Posterior vena cava (tissue), 2 donors: ENCODE data around the gene DCLK2. TPM values are rescaled to one million over a fixed set of nuclear protein-coding genes. Genes with fewer than 3 reads are reported as not detected.

Experiments used
- DNase-seq: peaks from one replicate; pipeline ENCODE4 v3.0.0-alpha.2; 2020; ENCODE audit warnings: low spot score
- intact Hi-C, 2 donors: fragments of 100-400 bp; cut with DNase I; formaldehyde crosslinking; loops; one replicate each; pipeline versions ENCODE4 v1.14.1 to v1.14.2; 2022 to 2023
- total RNA-seq, 2 donors: library from RNA; stranded (reverse); fragmentation: NEBNext Ultra II Directional; extraction: Animal tissue kit (Norgen Biotek cat#: 25700); gene quantifications; one replicate each; pipeline ENCODE4 v1.2.1, GENCODE V29; 2021
- donor health status: DM: yes; HTN: yes; CAD: no.
- donor health status: DM: yes; HTN: yes; CAD: no.

Gene DCLK2
- total RNA-seq, 2 donors from 2014 or later, result 5.6 to 11.1 TPM

- no peak for DNase-seq
- intact Hi-C loops, result loop anchor here in 1 of 2 donors (10.0 kb wide), 1 partner anchor 143 kb away; the partner anchor contains the start of gene DCLK2
These were observed 139.6 kb downstream of the DCLK2 start for GRCh38 chr4:150217808-150218207.

- intact Hi-C loops, result loop anchor here in 1 of 2 donors (10.0 kb wide), 1 partner anchor 144 kb away; the partner anchor contains the start of gene DCLK2
- no peak for DNase-seq
These were observed 140.2 kb downstream of the DCLK2 start for GRCh38 chr4:150218447-150218846.

- intact Hi-C loops, result loop anchor here in 1 of 2 donors (10.0 kb wide), 1 partner anchor 145 kb away; the partner anchor contains the start of gene DCLK2
- DNase-seq, result no peak
These were observed 141.6 kb downstream of the DCLK2 start for GRCh38 chr4:150219841-150220240.

GRCh38 chr4:150224896-150225591 is 146.8 kb downstream of the DCLK2 start:
- intact Hi-C loops, result no loop called here

GRCh38 chr4:150229520-150229919 is 151.3 kb downstream of the DCLK2 start:
- intact Hi-C loops, result no loop called here
- DNase-seq, result no peak

More at GRCh38 chr4:150224896-150225591, 146.8 kb downstream of the DCLK2 start:
- DNase-seq, result no peak

GRCh38 chr4:150230561-150230960 is 152.3 kb downstream of the DCLK2 start:
- intact Hi-C loops, result no loop called here

GRCh38 chr4:150231107-150231770 is 153.0 kb downstream of the DCLK2 start:
- DNase-seq, result no peak
- intact Hi-C loops, result no loop called here

More at GRCh38 chr4:150230561-150230960, 152.3 kb downstream of the DCLK2 start:
- DNase-seq, result no peak

- DNase-seq, result no peak
- intact Hi-C loops, result no loop called here
These were observed 153.8 kb downstream of the DCLK2 start for GRCh38 chr4:150232029-150232428.

- no peak for DNase-seq
- intact Hi-C loops, result no loop called here
These were observed 156.0 kb downstream of the DCLK2 start for GRCh38 chr4:150234246-150234645.

- DNase-seq, result no peak
- intact Hi-C loops, result no loop called here
These were observed 157.1 kb downstream of the DCLK2 start for GRCh38 chr4:150235317-150235716.

GRCh38 chr4:150235808-150236271 is 157.6 kb downstream of the DCLK2 start:
- intact Hi-C loops, result no loop called here
- no peak for DNase-seq

GRCh38 chr4:150236626-150237025 is 158.4 kb downstream of the DCLK2 start:
- no peak for DNase-seq
- intact Hi-C loops, result no loop called here

- intact Hi-C loops, result no loop called here
- no peak for DNase-seq
These were observed 159.0 kb downstream of the DCLK2 start for GRCh38 chr4:150237110-150237872.

- intact Hi-C loops, result no loop called here
- DNase-seq, result no peak
These were observed 160.3 kb downstream of the DCLK2 start for GRCh38 chr4:150238591-150238990.

- intact Hi-C loops, result loop anchor here (5.0 to 10.0 kb wide), 2 partner anchors 243 to 245 kb away; no protein-coding TSS in a partner anchor
- DNase-seq, result no peak
These were observed 161.8 kb downstream of the DCLK2 start for GRCh38 chr4:150240011-150240410.

GRCh38 chr4:150242820-150243458 is 164.7 kb downstream of the DCLK2 start:
- intact Hi-C loops, result loop anchor here (5.0 to 10.0 kb wide), 2 partner anchors 246 to 248 kb away; no protein-coding TSS in a partner anchor
- no peak for DNase-seq

- DNase-seq, result no peak
- intact Hi-C loops, result loop anchor here (5.0 to 10.0 kb wide), 2 partner anchors 247 to 249 kb away; no protein-coding TSS in a partner anchor
These were observed 165.7 kb downstream of the DCLK2 start for GRCh38 chr4:150243932-150244331.

- DNase-seq, result no peak
- intact Hi-C loops, result loop anchor here (5.0 to 10.0 kb wide), 2 partner anchors 247 to 250 kb away; no protein-coding TSS in a partner anchor
These were observed 166.4 kb downstream of the DCLK2 start for GRCh38 chr4:150244600-150244999.

- intact Hi-C loops, result loop anchor here in 1 of 2 donors (10.0 kb wide), 1 partner anchor 252 kb away; no protein-coding TSS in a partner anchor
- DNase-seq, result no peak
These were observed 168.9 kb downstream of the DCLK2 start for GRCh38 chr4:150247184-150247583.
